NCI-H2081 treated with DMSO at 0.1 percent for 48 hours (cell line): ENCODE results near the gene CDH4.

ENCODE experiments used
- DNase-seq: peaks from one replicate; lab custom pipeline; 2025; lab: John Stamatoyannopoulos, UW

The CDH4 gene

DNA sequence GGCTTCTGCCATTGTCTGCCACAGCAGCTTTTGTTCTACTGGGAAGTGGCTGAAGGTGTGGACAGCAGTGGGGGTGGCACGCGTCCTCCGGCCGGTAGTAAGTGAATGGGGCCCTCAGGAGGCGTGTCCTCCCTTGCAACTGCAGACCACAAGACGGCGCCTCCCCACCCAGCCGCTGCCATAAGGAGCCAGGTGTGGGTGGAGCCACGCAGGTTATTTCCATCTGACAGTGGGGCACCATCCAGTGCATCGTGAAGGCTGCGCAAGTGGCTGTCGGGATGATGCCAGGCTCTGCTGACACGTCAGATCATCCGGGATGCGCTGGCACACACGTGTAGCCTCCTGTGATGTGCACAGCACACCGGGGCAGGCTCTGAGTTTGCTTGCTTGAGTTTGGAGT is 379.7 kb downstream of the CDH4 start:
- no peak for DNase-seq

DNA sequence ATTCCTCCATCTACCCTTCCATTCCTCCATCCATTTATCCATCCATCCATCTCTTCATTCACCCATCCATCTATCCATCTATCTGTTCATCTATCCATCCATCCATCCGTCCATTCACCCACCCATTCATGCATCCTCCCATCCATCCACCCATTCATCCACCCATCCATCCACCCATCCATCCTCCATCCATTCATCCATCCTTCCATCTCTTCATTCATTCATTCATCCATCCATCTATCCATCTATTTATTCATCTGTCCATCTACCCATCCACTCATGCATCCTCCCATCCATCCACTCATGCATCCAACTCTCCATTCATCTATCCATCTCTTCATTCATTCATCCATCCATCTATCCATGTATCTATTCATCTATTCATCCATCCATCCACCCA is 380.9 kb downstream of the CDH4 start:
- no peak for DNase-seq

DNA sequence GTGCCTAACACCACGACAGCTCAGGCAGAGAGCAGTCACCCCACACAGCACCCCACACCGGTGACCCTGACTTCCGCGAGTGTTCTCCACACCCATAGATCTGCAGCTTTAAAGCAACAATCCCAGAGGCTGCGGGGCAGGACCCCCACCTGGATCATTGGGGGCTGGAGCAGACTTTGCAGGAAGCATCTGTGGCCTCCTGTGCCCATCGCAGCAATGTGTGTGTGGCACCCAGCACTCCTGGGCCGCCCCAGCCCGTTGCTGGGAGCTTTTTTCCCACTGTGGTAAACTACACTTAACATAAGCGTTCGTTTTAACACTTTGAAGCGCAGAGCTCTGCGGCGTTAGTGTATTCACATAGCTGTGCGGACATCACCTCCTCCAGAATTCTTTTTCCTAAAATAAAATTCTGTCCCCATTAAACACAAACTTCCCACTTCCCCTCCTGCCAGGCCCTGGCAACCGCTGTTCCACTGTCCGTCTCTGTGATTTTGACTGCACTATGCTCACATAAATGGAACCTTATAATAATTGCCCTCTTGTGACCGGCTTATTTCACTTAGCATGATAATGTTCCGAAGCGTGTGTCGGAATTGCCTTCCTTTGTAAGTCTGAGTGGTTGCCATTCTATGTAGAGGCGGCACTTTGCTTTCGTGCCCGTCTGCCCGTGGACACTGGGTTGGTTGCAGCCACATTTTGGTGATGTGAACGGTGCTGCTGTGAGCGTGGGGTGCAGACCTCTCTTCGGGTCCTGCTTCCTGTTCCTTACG is 382.5 kb downstream of the CDH4 start:
- DNase-seq, result no peak

DNA sequence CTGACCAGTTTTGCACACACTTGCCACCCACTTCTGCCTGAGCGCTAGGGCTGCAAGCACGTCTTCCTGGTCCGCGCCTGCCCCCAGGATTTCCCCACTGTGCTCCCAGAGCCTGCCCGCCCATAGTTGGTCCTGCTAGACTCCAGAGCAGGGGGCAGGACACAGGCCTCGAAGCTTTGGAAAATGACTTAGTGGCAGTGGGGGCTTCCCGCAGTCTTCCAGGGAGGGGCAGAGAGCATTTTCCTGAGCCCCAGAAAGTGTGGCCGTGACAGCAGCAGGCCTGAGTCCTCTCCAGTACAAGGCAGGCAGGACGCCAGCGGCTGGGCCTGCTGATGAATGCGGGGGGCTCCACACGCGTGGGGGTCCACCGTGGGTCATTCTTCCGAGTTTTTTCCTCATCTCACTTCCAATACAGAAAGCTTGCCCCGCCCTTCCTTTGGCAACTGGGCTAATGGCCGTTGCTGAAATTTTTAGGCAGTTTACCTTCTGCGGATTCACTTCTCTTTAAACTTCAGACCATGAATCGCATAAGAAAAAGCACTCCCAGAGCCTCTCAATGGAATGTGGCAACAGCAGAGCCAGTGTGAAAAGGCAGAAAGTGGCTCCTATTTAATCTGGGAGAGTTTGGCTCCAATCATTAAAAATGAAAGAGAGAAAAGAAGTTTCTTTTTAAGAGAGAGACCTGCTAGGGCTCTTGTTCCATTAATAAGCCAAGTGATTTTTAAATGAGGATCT is 383.8 kb downstream of the CDH4 start:
- no peak for DNase-seq

DNA sequence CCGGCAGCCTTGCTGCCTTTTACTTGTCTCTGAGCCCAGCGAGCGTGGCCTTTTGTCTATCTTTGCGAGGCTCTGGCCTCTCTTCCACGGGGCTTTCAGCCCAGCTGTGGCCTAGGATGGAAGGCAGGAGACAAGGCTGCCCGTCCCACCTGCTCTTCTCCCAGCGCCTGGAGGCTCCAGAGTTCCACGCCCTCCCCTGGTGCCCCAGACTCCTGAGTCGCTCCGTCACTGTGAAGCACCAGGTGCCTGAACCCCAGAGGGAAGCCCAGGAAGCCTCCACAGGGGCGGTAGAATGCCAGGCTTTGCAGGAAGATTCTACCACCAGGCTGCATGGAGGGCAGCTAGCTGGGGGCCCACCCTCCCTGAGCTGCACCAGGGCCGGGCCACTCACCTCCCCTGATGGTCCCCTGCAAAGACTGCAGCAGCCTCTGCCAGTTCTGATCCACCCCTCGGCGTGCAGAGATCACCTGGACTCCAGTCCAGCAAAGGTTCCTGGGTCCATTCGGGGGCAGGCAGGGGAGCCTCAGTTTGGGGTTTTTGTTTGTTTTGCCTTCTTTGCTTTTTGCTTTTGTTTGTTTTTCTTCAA is 384.6 kb downstream of the CDH4 start:
- DNase-seq, result no peak

DNA sequence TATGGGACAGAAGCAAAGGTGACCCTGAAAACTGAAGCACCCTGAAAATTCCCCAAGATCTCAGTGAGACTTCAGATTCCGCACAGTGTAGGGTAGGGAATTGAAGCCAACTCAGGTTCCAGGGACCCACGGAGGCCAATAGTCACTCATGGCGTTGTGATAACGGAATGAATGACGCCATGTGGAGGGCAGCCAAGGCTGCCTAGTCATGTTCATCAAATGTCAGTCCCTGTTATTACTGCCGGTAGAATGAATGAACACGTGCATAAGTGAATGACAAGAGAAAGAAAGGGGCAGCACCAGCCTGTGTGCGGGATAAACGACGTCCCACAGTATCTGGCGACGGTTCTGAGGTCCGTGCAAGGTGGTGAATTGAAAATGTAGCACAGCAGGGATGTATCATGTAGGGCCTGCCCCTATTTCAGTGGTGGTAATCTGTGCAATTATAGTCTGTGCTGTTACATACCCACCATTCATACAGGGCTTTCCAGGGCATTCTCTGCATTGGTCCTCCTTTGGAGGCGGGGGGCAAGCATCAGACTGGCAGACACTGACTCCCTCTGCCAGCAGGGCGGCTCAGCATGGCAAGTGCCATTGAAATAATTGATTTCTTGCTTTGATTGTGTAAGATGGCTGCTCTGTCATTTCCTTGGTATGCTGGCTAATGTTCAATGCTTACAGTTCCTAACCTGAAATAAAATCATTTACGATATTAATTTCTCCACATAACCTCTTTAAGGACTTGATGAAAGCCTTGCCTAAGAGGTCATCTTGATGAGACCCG is 386.9 kb downstream of the CDH4 start:
- no peak for DNase-seq

DNA sequence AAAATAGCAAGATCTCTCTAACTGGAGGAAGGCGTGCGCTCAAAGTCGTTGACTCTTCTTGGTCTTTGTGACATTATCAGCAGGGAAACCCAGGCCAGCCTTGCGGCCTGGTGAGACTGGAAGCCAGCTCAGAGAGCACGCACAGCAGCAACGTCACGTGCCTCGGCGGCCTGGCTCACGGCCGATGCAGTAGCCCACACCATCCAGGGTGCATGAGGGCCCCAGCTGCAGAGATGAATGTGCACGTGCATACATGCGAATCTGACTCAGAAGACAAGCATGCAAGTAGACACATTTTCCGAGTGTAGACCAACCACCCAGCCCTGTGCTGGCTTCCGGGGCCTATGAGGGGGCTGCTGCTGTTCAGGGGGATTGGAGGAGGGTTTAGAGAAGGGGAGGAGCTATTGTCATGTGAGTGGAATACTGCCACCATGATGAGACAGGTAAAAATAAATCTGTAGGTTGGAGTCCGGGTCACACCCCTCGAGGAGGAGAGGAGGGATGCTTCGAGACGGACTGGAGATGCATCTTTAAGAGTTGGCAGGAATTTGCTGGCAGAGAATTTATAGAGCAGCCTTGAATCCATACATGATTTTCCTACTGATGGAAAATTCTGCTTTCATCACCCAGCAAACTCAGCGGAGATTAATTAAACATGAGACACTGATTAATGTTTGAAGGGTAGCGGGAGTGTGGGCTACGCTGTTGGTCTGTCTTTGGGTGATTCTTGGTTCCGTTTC is 388.2 kb downstream of the CDH4 start:
- no peak for DNase-seq

DNA sequence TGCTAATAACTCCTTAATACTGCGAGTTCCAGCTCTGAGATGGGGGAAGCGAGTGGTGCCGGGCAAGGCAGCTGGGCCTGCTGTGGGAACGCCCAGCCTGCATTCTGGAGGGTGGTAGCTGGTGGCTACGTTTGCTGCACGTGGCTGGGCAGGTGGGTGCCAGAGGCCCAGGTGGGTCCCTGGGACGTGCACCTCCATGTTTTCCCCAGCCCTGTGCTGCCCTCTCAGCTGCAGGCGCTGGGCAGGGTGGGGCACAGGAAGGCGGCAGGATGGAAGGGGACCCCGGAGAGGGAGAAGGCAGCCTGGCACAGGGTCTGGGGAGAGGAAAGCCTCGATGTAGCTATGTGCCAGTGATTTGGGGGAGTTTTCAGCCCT is 388.8 kb downstream of the CDH4 start:
- no peak for DNase-seq

DNA sequence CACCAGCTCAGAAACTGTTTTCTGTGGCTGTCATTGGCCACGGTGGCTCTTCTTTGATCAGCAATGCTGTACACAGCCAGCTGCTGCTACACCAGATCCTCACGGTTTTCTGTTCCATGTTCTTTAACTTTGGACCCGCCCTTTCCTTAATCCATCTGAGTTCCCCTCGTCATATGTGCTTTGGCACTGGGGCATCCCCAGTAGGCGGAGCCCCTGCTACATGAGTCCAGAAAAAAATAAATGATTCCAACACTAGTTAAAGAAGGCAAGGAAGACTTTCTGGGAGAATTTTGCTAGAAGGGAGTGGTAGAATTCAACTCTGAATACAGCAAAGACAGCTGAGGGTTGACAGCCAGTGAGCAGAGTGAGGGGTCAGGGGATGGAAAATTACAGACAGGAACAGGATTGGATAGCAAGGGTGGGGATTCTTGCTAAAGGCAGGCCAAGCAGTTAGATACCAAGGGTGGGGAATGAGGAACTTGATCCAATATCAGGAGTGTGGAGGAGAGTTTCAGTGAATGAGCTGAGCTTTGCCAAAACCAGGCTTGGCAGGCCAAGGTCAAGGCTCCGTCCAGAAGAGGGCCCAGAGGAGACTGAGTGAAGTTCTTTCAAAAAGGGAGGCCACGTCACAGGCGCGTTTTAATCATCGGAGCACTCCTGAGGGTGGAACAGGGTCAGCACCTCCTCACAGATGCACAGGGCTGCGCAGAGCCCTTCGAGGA is 391.8 kb downstream of the CDH4 start:
- no peak for DNase-seq

DNA sequence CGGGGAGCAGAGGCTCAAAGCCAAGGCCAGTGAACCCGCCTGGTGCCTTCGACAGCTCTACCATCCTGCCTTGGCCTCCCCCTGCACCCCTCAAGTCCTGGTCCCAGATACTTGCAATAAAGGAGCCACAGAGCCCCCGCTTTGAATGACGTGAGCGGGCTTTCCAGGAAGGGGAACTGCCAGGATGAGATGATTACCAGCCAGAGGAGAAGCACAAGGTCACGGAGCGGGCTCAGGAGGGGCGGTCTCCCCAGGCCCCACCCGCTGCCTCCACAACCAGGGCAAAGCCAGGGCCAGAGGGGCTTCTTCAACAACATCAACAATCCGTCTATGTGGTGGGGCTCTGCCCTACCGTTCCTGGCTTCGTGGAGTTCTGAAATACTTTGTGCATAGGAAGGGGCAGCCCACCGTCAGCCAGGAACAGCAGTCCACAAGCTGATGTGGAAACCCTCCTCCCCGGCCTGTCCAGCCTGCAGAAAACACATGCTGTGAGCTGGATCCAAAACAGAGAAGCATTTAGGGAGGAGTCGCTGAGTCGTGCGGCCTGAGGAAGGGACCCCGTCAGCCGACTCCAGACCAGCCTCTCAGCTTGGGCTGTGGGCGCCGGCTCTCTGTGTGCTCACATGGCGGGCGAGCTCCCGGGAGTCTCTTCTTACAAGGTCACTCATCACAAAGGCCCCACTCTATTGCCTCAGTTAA is 392.5 kb downstream of the CDH4 start:
- DNase-seq, result no peak

DNA sequence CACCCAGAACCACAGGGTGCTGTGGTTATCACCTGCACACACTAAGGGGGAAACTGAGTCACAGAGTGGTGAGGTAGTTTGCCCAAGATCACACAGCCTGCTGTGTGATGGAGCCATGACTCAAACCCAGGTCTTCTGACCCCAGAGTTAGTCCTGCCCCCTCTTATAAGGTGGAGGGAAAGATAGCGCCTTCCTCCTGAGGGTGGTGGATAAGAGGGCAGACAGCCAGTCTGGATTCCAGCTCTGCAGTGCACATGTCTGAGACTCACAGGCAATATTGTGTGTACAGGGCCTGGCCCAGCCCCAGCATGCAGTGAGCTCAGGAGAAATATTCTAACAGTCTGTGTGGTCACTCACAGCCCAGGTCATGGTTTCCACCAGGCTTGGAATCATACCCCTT is 393.7 kb downstream of the CDH4 start:
- DNase-seq, result no peak

DNA sequence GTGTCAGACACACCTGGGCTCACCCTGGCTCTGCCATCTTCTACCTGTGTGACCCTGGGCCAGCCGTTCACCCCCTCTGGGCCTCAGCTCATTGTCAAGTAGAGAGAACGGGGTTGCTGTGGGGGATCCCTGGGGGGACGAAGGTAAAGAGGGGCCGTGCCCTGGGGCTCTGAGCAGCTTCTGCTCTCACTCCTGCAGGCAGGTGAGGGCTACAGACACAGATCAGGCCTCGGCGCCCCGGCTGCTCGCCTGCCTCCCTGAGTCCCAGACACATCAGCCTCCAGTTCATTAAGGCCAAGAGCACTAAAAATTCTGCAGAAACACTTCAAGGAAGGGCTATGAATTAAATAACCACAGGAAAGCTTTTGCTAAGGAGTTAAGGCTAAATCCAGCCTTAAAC is 394.4 kb downstream of the CDH4 start:
- no peak for DNase-seq

DNA sequence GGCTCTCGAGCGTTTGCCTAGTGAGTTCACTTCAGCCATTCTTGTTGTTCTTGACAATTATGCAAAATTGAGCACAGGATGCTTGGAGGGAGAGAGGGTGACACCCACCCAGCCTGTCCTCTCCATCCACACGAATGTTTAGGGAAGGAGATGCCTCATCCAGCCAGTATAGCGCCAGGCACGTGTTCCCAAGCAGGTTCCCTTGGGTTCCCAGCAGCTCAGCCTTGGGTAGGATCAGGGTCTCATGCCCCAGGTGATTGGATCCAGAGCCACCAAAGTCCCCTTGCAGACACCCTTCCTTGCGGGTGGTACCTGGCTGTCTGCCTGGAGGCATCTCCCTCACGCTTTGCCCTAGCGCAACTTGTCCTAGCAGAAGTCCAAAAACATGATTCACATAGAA is 394.9 kb downstream of the CDH4 start:
- no peak for DNase-seq

DNA sequence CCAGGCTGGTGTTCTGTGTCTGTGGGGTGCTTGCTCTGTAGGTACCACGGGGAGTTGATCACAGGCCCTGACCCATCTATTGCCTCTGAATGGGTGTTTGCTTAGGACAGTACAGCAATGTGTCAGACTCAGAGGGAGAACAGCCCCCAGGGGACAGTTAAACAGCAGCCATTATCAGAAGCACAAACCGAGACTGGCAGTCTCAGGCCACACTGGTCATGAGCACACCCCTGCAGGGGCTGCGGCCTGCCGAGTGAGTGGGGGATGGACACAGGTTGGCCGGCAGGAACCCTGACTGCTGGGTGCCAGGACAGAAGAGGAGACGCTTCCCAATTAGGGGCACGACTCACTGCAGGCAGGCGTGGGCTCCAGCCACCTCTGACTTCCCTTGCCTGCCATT is 395.6 kb downstream of the CDH4 start:
- DNase-seq, result no peak

DNA sequence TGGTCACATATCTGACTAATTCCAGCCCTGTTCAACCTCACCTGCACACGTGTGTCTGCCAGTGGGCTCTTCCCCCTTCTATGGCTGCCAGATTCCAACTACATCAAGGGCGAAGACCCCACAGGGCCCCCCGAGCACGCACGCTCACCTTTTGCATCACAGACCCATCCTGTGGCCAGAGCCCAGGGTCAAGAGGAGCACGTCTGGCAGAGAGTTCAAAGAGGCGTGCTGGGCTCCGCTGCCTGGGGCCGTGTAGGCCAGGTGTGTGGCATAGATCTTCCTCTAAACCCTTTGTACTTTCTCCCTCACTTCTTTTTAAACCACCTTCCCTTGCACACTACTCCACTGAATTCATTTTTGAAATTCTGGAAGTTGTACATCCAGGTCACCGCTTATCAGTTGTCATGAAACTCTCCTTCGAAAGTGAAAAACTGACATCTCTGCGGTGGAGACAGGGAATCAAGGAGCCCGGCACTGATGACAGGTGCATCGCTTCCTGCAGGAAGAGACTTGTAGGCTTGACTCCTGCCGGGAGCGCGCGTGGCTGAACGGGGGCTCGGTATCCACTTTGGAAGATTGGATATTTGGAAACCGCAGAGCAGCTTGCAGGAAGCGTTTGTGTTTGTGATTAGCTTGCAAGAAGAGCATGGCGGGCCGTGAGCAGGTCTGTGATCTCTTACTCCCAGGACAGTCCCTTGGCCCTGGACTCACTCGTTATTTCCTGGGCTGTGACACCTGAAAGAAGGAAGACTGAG is 397.2 kb downstream of the CDH4 start:
- no peak for DNase-seq

DNA sequence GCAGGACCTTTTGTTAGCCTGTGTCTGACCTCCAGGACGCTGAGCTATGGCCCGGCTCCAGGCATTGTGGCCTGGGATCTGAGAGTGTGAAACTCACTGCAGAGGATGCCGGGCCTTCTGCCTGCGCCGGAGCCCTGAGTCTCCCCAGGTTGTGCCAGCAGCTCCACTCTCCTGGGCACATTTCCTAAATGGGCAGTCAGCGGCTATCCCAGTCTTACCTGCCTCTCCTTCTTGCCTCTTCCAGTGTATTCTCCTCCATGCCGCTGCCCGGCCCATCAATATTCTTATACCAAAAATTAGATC is 397.8 kb downstream of the CDH4 start:
- no peak for DNase-seq

DNA sequence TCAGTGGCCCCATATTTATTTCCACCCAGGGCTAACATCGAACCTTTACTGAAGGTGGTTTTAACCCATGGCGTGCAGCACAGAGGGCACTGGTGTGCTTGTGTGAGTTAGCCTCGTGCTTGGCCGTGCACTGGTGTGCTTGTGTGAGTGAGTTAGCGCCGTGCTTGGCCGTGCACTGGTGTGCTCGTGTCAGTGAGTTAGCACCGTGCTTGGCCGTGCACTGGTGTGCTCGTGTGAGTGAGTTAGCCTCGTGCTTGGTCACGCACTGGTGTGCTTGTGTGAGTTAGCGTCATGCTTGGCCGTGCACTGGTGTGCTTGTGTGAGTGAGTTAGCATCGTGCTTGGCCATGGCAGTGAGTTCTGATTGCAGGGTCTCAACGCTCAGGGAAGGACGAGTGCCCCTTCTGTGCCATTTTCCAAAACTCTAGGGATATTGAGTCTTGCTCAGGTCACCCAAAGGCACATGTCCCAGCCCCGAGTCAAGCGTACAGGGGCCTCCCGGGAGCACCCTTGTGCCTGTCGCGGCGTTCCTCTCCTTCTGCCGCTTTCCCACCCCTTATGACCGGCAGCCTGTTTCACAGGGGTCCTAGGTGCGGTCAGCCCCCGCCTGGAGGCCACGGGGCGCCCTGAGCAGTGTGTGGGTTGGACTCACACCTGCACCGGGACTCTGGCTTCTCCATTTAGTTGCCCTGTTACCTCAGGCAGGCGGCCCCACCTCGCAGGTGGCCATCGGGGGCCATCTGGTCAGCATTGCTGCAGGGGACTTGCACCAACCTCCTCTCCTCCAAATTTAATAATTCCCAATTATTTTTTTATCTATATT is 399.1 kb downstream of the CDH4 start:
- no peak for DNase-seq

DNA sequence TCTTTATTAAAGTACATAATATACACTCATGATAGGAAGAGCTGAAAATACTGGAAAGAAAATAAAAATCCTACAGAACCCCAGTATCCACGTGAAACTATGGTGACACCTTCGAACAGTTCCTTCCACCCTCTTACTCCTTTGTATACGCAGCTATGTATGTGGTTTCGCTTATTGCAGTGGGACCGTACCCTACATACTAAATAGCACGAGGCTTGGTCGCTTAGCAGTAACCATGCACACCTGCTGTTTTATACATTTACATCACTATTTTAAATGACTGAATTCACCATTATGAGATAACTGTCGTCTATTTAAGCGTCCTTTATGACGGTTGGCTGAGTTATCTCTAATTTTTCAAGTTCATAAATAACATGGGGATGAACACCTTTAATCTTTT is 400.1 kb downstream of the CDH4 start:
- DNase-seq, result no peak

DNA sequence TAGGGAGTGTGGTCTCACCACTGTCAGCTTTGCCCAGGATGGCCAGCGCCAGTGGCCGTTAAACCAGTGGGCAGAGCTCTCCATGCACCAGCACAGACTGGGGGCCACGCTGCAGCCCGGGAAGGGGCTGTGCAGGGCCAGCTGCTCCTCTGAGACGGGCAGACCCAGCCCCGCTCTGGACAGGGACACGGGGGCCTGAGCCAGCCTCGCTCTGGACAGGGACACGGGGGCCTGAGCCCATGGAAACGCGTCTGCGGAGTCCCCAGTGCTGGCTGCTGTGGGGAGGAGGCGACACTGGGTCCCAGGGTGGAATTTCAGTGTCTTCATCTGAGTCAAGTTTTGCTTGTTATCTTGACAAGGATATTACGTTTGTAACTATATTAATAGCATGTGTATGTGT is 402.7 kb downstream of the CDH4 start:
- DNase-seq, result no peak
